HG03066 (cell line): Measurements from ENCODE around the gene CLIC5.

ENCODE experiments used
- ATAC-seq: cut with Tn5 transposase; IDR thresholded peaks from one replicate; pipeline ENCODE4 v1.9.1; 2021; ENCODE audit warnings: low read depth; ENCODE audit not compliant: unreplicated experiment

Gene CLIC5

GRCh38 chr6:45966797-45967196 lies 48.9 kb downstream of the CLIC5 start:
- no peak for ATAC-seq

- no peak for ATAC-seq
Measured at GRCh38 chr6:45966340-45966739, 49.3 kb downstream of the CLIC5 start.

GRCh38 chr6:45965792-45966191 lies 49.9 kb downstream of the CLIC5 start:
- no peak for ATAC-seq

- no peak for ATAC-seq
Measured at GRCh38 chr6:45965007-45965406, 50.7 kb downstream of the CLIC5 start.

- ATAC-seq, result no peak
Measured at GRCh38 chr6:45964300-45964699, 51.4 kb downstream of the CLIC5 start.

- ATAC-seq, result no peak
Measured at GRCh38 chr6:45963896-45964295, 51.8 kb downstream of the CLIC5 start.

GRCh38 chr6:45961125-45961524 lies 54.5 kb downstream of the CLIC5 start:
- ATAC-seq, result no peak

- ATAC-seq, result no peak
Measured at GRCh38 chr6:45959534-45960145, 56.0 kb downstream of the CLIC5 start.

GRCh38 chr6:45956663-45957062 lies 59.0 kb downstream of the CLIC5 start:
- ATAC-seq, result no peak

- no peak for ATAC-seq
Measured at GRCh38 chr6:45956176-45956575, 59.5 kb downstream of the CLIC5 start.

- no peak for ATAC-seq
Measured at GRCh38 chr6:45955597-45955996, 60.1 kb downstream of the CLIC5 start.

- no peak for ATAC-seq
Measured at GRCh38 chr6:45952546-45952945, 63.1 kb downstream of the CLIC5 start.

GRCh38 chr6:45952168-45952529 lies 63.5 kb downstream of the CLIC5 start:
- ATAC-seq, result no peak

GRCh38 chr6:45951321-45952167 lies 64.1 kb downstream of the CLIC5 start:
- no peak for ATAC-seq

GRCh38 chr6:45949256-45949655 lies 66.4 kb downstream of the CLIC5 start:
- ATAC-seq, result no peak

- ATAC-seq, result no peak
Measured at GRCh38 chr6:45947807-45948206, 67.9 kb downstream of the CLIC5 start.

- ATAC-seq, result no peak
Measured at GRCh38 chr6:45946887-45947286, 68.8 kb downstream of the CLIC5 start.

GRCh38 chr6:45946352-45946751 lies 69.3 kb downstream of the CLIC5 start:
- ATAC-seq, result no peak

GRCh38 chr6:45942953-45943352 lies 72.7 kb downstream of the CLIC5 start:
- no peak for ATAC-seq

- ATAC-seq, result no peak
Measured at GRCh38 chr6:45933855-45934254, 81.8 kb downstream of the CLIC5 start.

GRCh38 chr6:45931232-45931631 lies 84.4 kb downstream of the CLIC5 start:
- ATAC-seq, result no peak

GRCh38 chr6:45930420-45931040 lies 85.1 kb downstream of the CLIC5 start:
- no peak for ATAC-seq
